ENCODE measurements around the gene STARD8.

Gene STARD8

DNA sequence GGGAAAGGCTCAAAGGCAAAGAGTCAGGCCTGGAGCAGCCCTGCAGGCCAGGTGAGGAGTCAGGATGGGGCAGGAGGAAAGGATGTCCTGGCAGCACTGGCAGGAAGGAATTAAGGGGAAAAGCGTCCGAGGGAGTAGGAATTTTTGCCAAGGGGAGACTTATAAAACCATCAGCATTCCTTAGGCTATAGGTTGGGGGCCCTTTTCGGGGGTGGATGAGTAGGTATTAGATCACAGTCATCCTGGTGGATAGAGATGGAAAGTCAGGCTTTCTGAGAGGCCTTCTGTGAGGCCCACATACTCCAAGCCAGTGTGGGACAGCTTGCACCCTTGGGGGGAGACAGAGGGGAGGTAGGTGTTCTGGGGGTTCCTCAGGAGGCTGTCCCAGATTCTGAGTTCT lies 12.3 kb downstream of the STARD8 start:
- no peaks in the 10 kb centered on the region for H3K36me3 ChIP-seq (ENCODE audit: control insufficient read depth, insufficient read depth, low read length)
- H3K9me3 ChIP-seq (ENCODE audit: control insufficient read depth, insufficient read depth, low read length): no peaks in the 10 kb centered on the region
- no peaks in the 10 kb centered on the region for H3K27me3 ChIP-seq (ENCODE audit: control insufficient read depth, insufficient read depth, low read length)
- no peaks in the 10 kb centered on the region for H3K4me1 ChIP-seq (ENCODE audit: control insufficient read depth, insufficient read depth, low read length)
- H3K9ac ChIP-seq (ENCODE audit: low read depth, low read length): no peak overlapping the region
- H3K4me3 ChIP-seq (ENCODE audit: low read depth, low read length): no peak overlapping the region

DNA sequence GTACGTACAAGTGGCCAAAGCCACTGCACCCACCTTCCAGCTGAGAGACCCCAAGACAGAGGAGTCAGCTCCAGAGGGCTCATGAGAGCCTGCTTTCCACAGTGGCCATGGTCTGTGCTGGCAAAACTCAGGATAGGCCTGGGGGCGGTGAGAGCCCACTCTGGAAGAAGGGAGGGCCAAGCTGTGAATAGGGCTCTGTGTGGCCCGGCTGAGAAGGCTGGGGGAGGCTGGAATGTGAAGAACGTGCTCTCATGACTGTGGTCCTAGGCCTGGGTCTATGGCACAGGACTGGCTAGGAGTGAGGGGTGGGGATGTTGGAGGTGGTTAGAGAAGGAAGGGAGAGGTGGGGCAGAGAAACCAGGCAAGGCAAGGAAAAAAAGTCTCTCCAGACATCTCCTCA lies 13.3 kb downstream of the STARD8 start:
- no peaks in the 10 kb centered on the region for H3K27me3 ChIP-seq (ENCODE audit: control insufficient read depth, insufficient read depth, low read length)
- H3K4me3 ChIP-seq (ENCODE audit: low read depth, low read length): no peak overlapping the region
- no peak overlapping the region for H3K9ac ChIP-seq (ENCODE audit: low read depth, low read length)
- H3K4me1 ChIP-seq (ENCODE audit: control insufficient read depth, insufficient read depth, low read length): no peaks in the 10 kb centered on the region
- no peaks in the 10 kb centered on the region for H3K9me3 ChIP-seq (ENCODE audit: control insufficient read depth, insufficient read depth, low read length)
- no peaks in the 10 kb centered on the region for H3K36me3 ChIP-seq (ENCODE audit: control insufficient read depth, insufficient read depth, low read length)

- Histone ChIP-seq H3K4me3 (ENCODE audit: low read depth, low read length) (no peak overlapping the region), H3K9me3 (ENCODE audit: control insufficient read depth, insufficient read depth, low read length) (no peaks in the 10 kb centered on the region), H3K36me3 (ENCODE audit: control insufficient read depth, insufficient read depth, low read length) (no peaks in the 10 kb centered on the region), H3K4me1 (ENCODE audit: control insufficient read depth, insufficient read depth, low read length) (no peaks in the 10 kb centered on the region), H3K27me3 (ENCODE audit: control insufficient read depth, insufficient read depth, low read length) (no peaks in the 10 kb centered on the region), H3K9ac (ENCODE audit: low read depth, low read length) (no peak overlapping the region)
Measured at GRCh38 chrX:68665502-68665901, 18.0 kb downstream of the STARD8 start.

DNA sequence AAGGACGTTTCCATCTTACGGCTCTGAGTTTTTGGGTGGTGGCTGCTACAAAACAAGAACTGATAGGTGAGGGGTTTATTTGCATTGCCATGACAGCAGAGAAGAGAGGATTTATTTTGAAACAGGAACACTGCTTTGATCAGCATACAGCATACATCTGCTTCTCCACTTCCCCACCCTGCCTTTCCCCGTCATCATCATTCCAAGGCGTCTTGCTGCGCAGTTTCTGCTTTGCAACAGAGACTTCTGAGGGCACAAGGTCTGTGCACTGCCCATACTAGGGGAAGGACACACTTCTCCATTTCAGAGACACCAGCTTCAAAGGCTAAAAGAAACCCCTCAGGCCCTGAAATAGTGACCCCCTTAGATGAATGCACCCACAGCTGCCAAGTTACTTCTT lies 19.1 kb downstream of the STARD8 start:
- Histone ChIP-seq H3K27me3 (ENCODE audit: control insufficient read depth, insufficient read depth, low read length) (no peaks in the 10 kb centered on the region), H3K4me1 (ENCODE audit: control insufficient read depth, insufficient read depth, low read length) (no peaks in the 10 kb centered on the region), H3K36me3 (ENCODE audit: control insufficient read depth, insufficient read depth, low read length) (no peaks in the 10 kb centered on the region), H3K9ac (ENCODE audit: low read depth, low read length) (no peak overlapping the region), H3K9me3 (ENCODE audit: control insufficient read depth, insufficient read depth, low read length) (no peaks in the 10 kb centered on the region), H3K4me3 (ENCODE audit: low read depth, low read length) (no peak overlapping the region)

DNA sequence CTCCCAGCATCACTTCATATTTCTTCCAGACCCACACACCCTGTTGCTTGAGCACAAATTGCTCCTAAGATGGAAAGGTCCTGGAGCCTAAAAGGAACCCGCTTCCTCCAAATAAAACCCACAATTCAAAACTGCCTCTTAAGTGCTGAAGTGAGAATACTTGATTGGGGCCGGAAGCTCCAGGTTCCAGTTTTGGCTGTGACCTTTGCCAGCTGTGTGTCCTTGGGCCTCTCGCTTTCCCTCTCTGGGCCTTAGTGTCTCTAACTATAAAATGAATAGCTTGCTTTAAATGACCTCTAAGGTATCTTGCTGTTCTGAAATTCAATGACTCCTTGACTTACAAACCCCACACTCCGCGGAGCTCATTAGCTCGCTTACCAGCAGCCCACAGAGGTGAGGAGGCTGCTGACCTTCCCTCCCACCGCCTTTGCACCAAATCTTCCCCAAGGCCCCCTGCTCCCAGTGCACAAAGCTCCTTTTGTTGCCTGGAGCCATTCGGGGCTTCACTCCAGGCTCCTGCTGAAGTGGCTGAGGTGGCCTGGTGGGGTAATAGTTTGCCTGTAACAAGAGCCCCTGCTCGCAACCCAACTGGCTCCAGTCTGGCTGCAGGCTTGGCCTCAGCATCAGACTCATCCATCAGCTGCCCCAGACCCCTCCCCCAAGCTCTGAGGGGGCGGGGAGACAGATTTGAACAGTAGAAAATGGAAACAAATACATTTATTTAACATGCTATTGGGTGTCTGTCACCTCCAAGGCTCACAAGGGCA lies 21.8 kb downstream of the STARD8 start:
- H3K27me3 ChIP-seq (ENCODE audit: control insufficient read depth, insufficient read depth, low read length): no peaks in the 10 kb centered on the region
- H3K9ac ChIP-seq (ENCODE audit: low read depth, low read length): no peak overlapping the region
- H3K4me1 ChIP-seq (ENCODE audit: control insufficient read depth, insufficient read depth, low read length): peaks cover 7% of the 10 kb centered on the region
- H3K4me3 ChIP-seq (ENCODE audit: low read depth, low read length): no peak overlapping the region
- H3K9me3 ChIP-seq (ENCODE audit: control insufficient read depth, insufficient read depth, low read length): no peaks in the 10 kb centered on the region
- H3K36me3 ChIP-seq (ENCODE audit: control insufficient read depth, insufficient read depth, low read length): no peaks in the 10 kb centered on the region

GRCh38 chrX:68669871-68670270 lies 22.4 kb downstream of the STARD8 start:
- H3K4me3 ChIP-seq (ENCODE audit: low read depth, low read length): no peak overlapping the region
- H3K36me3 ChIP-seq (ENCODE audit: control insufficient read depth, insufficient read depth, low read length): no peaks in the 10 kb centered on the region
- no peaks in the 10 kb centered on the region for H3K27me3 ChIP-seq (ENCODE audit: control insufficient read depth, insufficient read depth, low read length)
- H3K9ac ChIP-seq (ENCODE audit: low read depth, low read length): no peak overlapping the region
- peaks cover 7% of the 10 kb centered on the region for H3K4me1 ChIP-seq (ENCODE audit: control insufficient read depth, insufficient read depth, low read length)
- no peaks in the 10 kb centered on the region for H3K9me3 ChIP-seq (ENCODE audit: control insufficient read depth, insufficient read depth, low read length)

DNA sequence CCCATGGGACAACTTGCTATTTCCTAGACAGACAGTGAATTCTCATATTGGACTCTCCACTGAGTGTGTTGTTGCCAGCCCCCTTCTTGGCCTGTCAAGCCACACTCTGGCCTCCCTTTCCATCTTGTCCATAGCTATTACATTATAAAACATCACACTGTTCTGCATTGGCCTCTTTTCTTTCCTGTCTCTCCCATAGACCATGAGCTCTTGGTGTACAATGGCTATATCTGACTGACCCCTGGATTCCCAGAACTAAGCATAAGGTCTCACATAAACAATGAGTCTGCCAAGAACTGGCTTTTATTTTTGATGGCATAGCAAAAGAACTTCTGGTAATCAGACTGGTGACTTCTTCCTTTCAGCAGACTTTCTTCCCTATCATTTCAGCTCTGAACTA lies 23.8 kb downstream of the STARD8 start:
- Histone ChIP-seq H3K9ac (ENCODE audit: low read depth, low read length) (no peak overlapping the region), H3K9me3 (ENCODE audit: control insufficient read depth, insufficient read depth, low read length) (no peaks in the 10 kb centered on the region), H3K36me3 (ENCODE audit: control insufficient read depth, insufficient read depth, low read length) (no peaks in the 10 kb centered on the region), H3K4me3 (ENCODE audit: low read depth, low read length) (no peak overlapping the region), H3K27me3 (ENCODE audit: control insufficient read depth, insufficient read depth, low read length) (no peaks in the 10 kb centered on the region), H3K4me1 (ENCODE audit: control insufficient read depth, insufficient read depth, low read length) (peaks cover 7% of the 10 kb centered on the region)

GRCh38 chrX:68672581-68673318 lies 25.3 kb downstream of the STARD8 start:
- no peaks in the 10 kb centered on the region for H3K36me3 ChIP-seq (ENCODE audit: control insufficient read depth, insufficient read depth, low read length)

GRCh38 chrX:68675571-68675970 lies 28.1 kb downstream of the STARD8 start:
- Histone ChIP-seq H3K27me3 (ENCODE audit: control insufficient read depth, insufficient read depth, low read length) (no peaks in the 10 kb centered on the region), H3K4me3 (ENCODE audit: low read depth, low read length) (no peak overlapping the region), H3K4me1 (ENCODE audit: control insufficient read depth, insufficient read depth, low read length) (peaks cover 11% of the 10 kb centered on the region), H3K9me3 (ENCODE audit: control insufficient read depth, insufficient read depth, low read length) (no peaks in the 10 kb centered on the region), H3K9ac (ENCODE audit: low read depth, low read length) (no peak overlapping the region), H3K36me3 (ENCODE audit: control insufficient read depth, insufficient read depth, low read length) (peaks cover 2% of the 10 kb centered on the region)

More at GRCh38 chrX:68672581-68673318, 25.3 kb downstream of the STARD8 start:
- no peaks in the 10 kb centered on the region for H3K27me3 ChIP-seq (ENCODE audit: control insufficient read depth, insufficient read depth, low read length)
- no peak overlapping the region for H3K4me3 ChIP-seq (ENCODE audit: low read depth, low read length)
- H3K4me1 ChIP-seq (ENCODE audit: control insufficient read depth, insufficient read depth, low read length): peaks cover 7% of the 10 kb centered on the region
- no peak overlapping the region for H3K9ac ChIP-seq (ENCODE audit: low read depth, low read length)
- no peaks in the 10 kb centered on the region for H3K9me3 ChIP-seq (ENCODE audit: control insufficient read depth, insufficient read depth, low read length)

GRCh38 chrX:68676335-68676734 lies 28.9 kb downstream of the STARD8 start:
- H3K9me3 ChIP-seq (ENCODE audit: control insufficient read depth, insufficient read depth, low read length): no peaks in the 10 kb centered on the region
- H3K9ac ChIP-seq (ENCODE audit: low read depth, low read length): no peak overlapping the region
- H3K36me3 ChIP-seq (ENCODE audit: control insufficient read depth, insufficient read depth, low read length): peaks cover 2% of the 10 kb centered on the region
- H3K4me3 ChIP-seq (ENCODE audit: low read depth, low read length): no peak overlapping the region
- H3K27me3 ChIP-seq (ENCODE audit: control insufficient read depth, insufficient read depth, low read length): no peaks in the 10 kb centered on the region
- peaks cover 11% of the 10 kb centered on the region for H3K4me1 ChIP-seq (ENCODE audit: control insufficient read depth, insufficient read depth, low read length)

- peaks cover 6% of the 10 kb centered on the region for H3K4me1 ChIP-seq (ENCODE audit: control insufficient read depth, insufficient read depth, low read length)
- no peaks in the 10 kb centered on the region for H3K9me3 ChIP-seq (ENCODE audit: control insufficient read depth, insufficient read depth, low read length)
- H3K27me3 ChIP-seq (ENCODE audit: control insufficient read depth, insufficient read depth, low read length): no peaks in the 10 kb centered on the region
- H3K9ac ChIP-seq (ENCODE audit: low read depth, low read length): no peak overlapping the region
- no peak overlapping the region for H3K4me3 ChIP-seq (ENCODE audit: low read depth, low read length)
- peaks cover 2% of the 10 kb centered on the region for H3K36me3 ChIP-seq (ENCODE audit: control insufficient read depth, insufficient read depth, low read length)
Measured at GRCh38 chrX:68677998-68678397, 30.5 kb downstream of the STARD8 start.

DNA sequence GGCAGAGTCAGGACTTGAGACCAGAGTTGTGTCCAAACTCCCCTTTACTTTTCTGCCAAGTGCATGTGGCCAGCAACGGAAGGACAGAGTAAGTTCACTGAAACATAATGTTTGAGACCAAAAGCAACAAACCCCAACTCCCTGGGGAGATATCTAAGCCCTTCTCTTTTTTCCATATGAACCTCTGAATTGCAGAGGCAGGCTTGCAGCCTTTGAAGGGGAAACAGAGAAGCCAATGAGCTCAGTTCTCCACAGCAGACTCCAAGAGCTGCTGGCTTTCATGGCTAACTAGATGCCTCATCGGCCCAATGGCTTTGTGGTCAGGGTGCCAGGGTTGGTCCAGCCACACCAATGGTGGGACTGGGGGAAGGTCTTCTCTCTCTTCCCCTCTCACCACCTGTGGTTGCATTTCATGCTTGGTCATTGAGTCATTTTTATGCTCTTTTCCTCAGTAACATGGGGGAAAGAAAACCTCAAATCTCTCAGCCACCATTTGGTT lies 34.0 kb downstream of the STARD8 start:
- no peak overlapping the region for H3K9ac ChIP-seq (ENCODE audit: low read depth, low read length)
- peaks cover 2% of the 10 kb centered on the region for H3K36me3 ChIP-seq (ENCODE audit: control insufficient read depth, insufficient read depth, low read length)
- no peak overlapping the region for H3K4me3 ChIP-seq (ENCODE audit: low read depth, low read length)
- no peaks in the 10 kb centered on the region for H3K27me3 ChIP-seq (ENCODE audit: control insufficient read depth, insufficient read depth, low read length)
- H3K9me3 ChIP-seq (ENCODE audit: control insufficient read depth, insufficient read depth, low read length): no peaks in the 10 kb centered on the region
- peaks cover 3% of the 10 kb centered on the region for H3K4me1 ChIP-seq (ENCODE audit: control insufficient read depth, insufficient read depth, low read length)

All from iPS-15b (cell line).